MM.1S (cell line): Measurements from ENCODE around the gene TGFA.

Experiments
- EZH2 ChIP-seq: fragments of 300-600 bp; sonication (generic); optimal IDR thresholded peaks from 2 replicates; pipeline ENCODE3; 2017; ENCODE audit warnings: low read depth, mild to moderate bottlenecking, antibody characterized with exemption, low read length, mixed read lengths
- EZH2phosphoT487 ChIP-seq: fragments of 300-600 bp; sonication (generic); IDR thresholded peaks from 2 replicates; pipeline ENCODE4 v1.6.1; 2018; ENCODE audit warnings: antibody characterized with exemption, low read length
- TF ChIP-seq, protein P1 (sequence below): fragments of 300-600 bp; sonication (generic); IDR thresholded peaks from 2 replicates; pipeline ENCODE4 v1.5.1; 2016; ENCODE audit warnings: antibody characterized with exemption, low read length, mixed read lengths

DNA sequence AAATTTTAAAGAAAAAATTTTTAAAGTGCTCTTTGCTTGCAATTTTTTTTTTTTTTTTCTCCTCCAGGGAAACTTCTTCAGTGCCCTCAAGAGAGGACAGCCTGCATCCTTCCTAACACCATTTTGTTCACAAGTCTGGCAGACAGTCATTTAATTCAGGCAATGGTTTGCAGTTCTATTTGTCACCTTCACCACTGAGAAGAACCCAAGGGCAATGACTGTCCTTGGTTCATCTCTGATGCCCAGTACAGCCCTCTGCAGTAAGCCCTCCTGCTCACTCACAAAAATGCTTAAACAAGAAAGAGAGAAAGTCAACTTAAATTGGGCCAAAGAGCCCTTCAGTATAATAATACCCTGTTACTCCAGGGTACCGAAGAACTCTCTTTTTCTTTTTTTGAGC lies 52.4 kb downstream of the TGFA start:
- TF ChIP-seq, protein P1, sequence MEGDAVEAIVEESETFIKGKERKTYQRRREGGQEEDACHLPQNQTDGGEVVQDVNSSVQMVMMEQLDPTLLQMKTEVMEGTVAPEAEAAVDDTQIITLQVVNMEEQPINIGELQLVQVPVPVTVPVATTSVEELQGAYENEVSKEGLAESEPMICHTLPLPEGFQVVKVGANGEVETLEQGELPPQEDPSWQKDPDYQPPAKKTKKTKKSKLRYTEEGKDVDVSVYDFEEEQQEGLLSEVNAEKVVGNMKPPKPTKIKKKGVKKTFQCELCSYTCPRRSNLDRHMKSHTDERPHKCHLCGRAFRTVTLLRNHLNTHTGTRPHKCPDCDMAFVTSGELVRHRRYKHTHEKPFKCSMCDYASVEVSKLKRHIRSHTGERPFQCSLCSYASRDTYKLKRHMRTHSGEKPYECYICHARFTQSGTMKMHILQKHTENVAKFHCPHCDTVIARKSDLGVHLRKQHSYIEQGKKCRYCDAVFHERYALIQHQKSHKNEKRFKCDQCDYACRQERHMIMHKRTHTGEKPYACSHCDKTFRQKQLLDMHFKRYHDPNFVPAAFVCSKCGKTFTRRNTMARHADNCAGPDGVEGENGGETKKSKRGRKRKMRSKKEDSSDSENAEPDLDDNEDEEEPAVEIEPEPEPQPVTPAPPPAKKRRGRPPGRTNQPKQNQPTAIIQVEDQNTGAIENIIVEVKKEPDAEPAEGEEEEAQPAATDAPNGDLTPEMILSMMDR = no peak
- no peak for TF ChIP-seq EZH2phosphoT487
- TF ChIP-seq EZH2 = no peak
